ENCODE data around the gene POMT2.
"Not testable (repeated sequence)": the region's sequence is repeated elsewhere in the genome, so short reads cannot be mapped to it uniquely, and the experiment has no call there.

Gene POMT2

DNA sequence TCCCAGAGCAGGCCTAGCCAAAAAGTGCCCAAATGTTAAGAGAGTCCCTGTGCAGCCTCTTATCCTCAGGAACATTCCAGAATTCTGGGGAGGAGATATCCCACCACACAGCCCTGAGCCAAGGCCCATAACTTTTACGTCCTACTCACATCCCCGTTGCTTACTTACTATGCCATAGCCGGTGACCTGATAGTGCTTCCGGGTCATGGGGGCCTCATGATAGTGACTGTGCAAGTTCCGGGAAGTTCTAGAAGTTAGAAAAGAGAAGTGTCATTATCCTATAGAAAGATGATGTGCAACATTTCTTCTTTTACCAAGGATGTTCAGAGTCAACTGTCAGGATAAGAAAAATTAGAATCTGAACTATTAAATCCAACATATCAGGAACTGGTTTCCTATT lies 34.1 kb downstream of the POMT2 start:
- TF ChIP-seq, protein P1, sequence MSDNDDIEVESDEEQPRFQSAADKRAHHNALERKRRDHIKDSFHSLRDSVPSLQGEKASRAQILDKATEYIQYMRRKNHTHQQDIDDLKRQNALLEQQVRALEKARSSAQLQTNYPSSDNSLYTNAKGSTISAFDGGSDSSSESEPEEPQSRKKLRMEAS (IDR thresholded peaks at IDR 0.05; ENCODE audit: low read depth, low read length), result no peak
- TF ChIP-seq, protein P2, sequence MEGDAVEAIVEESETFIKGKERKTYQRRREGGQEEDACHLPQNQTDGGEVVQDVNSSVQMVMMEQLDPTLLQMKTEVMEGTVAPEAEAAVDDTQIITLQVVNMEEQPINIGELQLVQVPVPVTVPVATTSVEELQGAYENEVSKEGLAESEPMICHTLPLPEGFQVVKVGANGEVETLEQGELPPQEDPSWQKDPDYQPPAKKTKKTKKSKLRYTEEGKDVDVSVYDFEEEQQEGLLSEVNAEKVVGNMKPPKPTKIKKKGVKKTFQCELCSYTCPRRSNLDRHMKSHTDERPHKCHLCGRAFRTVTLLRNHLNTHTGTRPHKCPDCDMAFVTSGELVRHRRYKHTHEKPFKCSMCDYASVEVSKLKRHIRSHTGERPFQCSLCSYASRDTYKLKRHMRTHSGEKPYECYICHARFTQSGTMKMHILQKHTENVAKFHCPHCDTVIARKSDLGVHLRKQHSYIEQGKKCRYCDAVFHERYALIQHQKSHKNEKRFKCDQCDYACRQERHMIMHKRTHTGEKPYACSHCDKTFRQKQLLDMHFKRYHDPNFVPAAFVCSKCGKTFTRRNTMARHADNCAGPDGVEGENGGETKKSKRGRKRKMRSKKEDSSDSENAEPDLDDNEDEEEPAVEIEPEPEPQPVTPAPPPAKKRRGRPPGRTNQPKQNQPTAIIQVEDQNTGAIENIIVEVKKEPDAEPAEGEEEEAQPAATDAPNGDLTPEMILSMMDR (IDR thresholded peaks at IDR 0.05; ENCODE audit: low read depth, low read length), result no peak
- TF ChIP-seq MYC (IDR thresholded peaks at IDR 0.05; ENCODE audit: low read depth, low read length) (no peak), POLR2A (IDR thresholded peaks at IDR 0.05; ENCODE audit: extremely low read depth, insufficient read length) (no peak)
- no peak for DNase-seq (ENCODE audit: low read depth)
- H3K4me3 ChIP-seq (ENCODE audit: low read depth, low read length), result no peak overlapping the region

DNA sequence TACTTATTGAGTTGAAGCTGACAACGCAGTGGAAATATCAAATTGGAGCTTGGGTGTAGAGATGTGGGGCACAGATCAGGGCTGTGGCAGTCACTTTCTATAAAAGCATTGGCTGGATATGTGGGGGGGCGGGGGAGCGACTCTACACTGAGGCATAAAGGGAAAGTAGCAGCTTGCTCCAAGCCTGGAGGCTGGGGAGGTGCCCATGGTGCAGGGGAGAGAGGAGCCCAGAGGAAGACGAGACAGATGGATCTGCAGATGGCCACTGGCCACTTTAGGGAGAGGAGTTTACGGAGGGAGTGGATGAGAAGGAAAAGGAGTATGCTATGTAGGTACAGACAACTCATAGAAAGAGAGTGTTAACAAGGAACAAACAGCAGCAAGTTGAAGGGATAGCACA lies 36.2 kb downstream of the POMT2 start:
- no peak for DNase-seq (ENCODE audit: low read depth)
- TF ChIP-seq POLR2A (IDR thresholded peaks at IDR 0.05; ENCODE audit: extremely low read depth, insufficient read length) (no peak), MYC (IDR thresholded peaks at IDR 0.05; ENCODE audit: low read depth, low read length) (no peak)
- TF ChIP-seq, protein P2 (IDR thresholded peaks at IDR 0.05; ENCODE audit: low read depth, low read length), result no peak
- TF ChIP-seq, protein P1 (IDR thresholded peaks at IDR 0.05; ENCODE audit: low read depth, low read length), result no peak
- no peak overlapping the region for H3K4me3 ChIP-seq (ENCODE audit: low read depth, low read length)

DNA sequence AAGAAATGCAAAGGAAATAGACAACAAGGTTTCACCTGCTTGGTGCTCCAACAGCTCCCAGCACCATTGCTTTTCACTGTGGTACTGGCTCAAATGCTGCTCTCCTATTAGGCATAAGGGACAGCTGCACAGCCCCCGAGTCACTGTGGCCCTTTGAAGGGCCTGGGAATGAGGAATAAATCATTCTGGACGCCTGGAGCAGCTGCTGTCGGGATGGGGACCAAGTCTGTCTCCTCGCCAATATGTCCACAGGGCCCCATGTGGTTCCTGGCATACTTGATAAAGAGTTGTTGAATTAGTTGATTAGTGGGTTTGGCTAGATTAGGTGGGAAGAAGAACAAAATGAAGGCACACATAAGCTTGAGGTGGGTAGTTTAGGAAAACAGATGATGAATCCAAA lies 36.6 kb downstream of the POMT2 start:
- H3K4me3 ChIP-seq (ENCODE audit: low read depth, low read length), result no peak overlapping the region
- DNase-seq (ENCODE audit: low read depth), result no peak
- no peak for TF ChIP-seq POLR2A (IDR thresholded peaks at IDR 0.05; ENCODE audit: extremely low read depth, insufficient read length)
- TF ChIP-seq MYC (IDR thresholded peaks at IDR 0.05; ENCODE audit: low read depth, low read length), result no peak
- TF ChIP-seq, protein P1 (IDR thresholded peaks at IDR 0.05; ENCODE audit: low read depth, low read length), result no peak
- TF ChIP-seq, protein P2 (IDR thresholded peaks at IDR 0.05; ENCODE audit: low read depth, low read length), result no peak

DNA sequence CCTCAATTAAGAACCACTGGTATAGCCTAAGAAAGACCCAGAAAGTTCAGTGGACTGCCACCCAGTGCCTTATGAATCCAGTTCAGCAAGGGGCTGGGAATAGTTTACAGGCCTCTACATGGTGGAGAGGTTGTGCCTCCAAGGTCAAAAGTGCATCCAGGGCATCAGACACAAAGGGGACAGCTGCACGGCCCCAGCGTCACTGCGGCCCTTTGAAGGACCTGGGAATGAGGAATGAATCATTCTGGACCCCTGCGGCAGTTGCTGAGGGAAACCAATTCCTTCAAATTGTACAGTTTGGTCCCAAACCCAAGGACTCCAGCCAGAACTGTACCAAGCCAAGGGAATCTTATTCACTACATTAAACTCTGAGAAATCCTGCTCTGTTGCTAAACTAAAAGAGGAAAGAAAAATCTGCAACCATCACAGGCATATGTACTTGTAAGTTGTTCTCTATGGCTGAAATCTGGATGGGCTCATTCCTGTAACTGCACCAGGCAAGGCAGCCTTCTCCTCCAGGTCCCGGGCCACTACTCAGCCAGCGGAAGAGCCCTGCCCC lies 38.8 kb downstream of the POMT2 start:
- no peak overlapping the region for H3K4me3 ChIP-seq (ENCODE audit: low read depth, low read length)
- no peak for TF ChIP-seq MYC (IDR thresholded peaks at IDR 0.05; ENCODE audit: low read depth, low read length)
- TF ChIP-seq POLR2A (IDR thresholded peaks at IDR 0.05; ENCODE audit: extremely low read depth, insufficient read length), result no peak
- TF ChIP-seq, protein P2 (IDR thresholded peaks at IDR 0.05; ENCODE audit: low read depth, low read length), result no peak
- TF ChIP-seq, protein P1 (IDR thresholded peaks at IDR 0.05; ENCODE audit: low read depth, low read length), result no peak
- DNase-seq (ENCODE audit: low read depth), result no peak

DNA sequence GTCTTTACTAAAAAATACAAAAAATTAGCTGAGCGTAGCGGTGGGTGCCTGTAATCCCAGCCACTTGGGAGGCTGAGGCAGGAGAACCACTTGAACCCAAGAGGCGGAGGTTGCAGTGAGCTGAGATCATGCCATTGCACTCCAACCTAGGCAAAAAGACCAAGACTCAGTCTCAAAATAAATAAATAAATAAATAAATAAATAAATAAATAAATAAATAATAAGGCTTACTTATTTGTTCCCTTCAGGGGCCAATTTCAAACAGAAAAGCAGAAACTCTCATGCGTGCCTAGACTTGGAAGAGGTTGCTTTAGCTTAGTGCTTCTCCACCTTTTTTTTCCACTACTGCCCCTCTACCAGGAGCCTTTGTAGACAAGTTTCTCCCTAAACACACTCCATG lies 39.8 kb downstream of the POMT2 start:
- H3K4me3 ChIP-seq (ENCODE audit: low read depth, low read length); DNase-seq (ENCODE audit: low read depth): not testable (repeated sequence)

DNA sequence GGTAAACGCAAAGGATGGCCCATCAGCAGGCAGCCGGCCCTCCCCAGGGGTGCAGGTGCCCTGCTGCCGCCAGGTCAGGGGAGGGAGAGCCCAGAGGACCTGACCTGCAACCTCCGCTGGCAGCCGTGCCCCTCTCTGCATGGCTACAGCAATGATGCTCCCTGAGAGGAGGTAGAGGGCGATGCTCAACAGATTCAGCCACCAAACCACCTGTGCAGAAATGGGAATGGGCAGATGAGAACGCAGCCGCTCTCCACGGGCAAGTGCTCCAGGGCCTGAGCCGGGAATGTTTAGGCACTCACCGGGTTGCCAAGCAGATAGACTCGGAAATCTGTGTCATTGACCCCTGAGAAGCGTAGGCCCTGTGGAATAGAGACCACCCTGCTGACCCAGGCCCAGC lies 41.0 kb downstream of the POMT2 start:
- TF ChIP-seq MYC (IDR thresholded peaks at IDR 0.05; ENCODE audit: low read depth, low read length) (no peak), POLR2A (IDR thresholded peaks at IDR 0.05; ENCODE audit: extremely low read depth, insufficient read length) (no peak)
- TF ChIP-seq, protein P1 (IDR thresholded peaks at IDR 0.05; ENCODE audit: low read depth, low read length), result no peak
- TF ChIP-seq, protein P2 (IDR thresholded peaks at IDR 0.05; ENCODE audit: low read depth, low read length), result no peak
- no peak overlapping the region for H3K4me3 ChIP-seq (ENCODE audit: low read depth, low read length)
- DNase-seq (ENCODE audit: low read depth), result no peak
